ENCODE data around the gene SLC25A18.
A peak's percentile ranks its signal among the peaks of the same experiment; 100 is the strongest.
"Not testable (repeated sequence)": the region's sequence is repeated elsewhere in the genome, so short reads cannot be mapped to it uniquely, and the experiment has no call there.

Gene SLC25A18

GRCh38 chr22:17612057-17612456 is 48.8 kb downstream of the SLC25A18 start:
- no peak for DNase-seq

DNA sequence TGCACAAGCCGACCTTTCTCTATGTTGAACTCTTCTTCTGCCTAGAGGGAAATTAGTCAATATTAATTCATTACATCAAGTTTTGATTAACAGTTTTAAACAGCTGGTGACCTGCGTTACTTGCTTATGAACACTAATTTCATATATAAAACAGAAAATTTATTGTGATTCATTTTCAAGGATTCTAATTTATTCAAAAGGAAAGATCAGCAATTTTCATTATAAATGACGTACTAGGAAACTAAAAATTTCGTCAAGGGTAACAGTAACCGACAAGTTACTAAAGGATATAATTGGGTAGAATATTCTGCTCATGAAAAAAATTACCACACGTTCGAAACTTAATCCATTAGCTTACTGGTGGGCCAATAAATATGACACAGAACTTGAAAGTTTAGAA is 50.0 kb downstream of the SLC25A18 start:
- no peak for DNase-seq

- no peak for DNase-seq
Observed at GRCh38 chr22:17627961-17628405, 64.7 kb downstream of the SLC25A18 start.

GRCh38 chr22:17628406-17629172 is 65.3 kb downstream of the SLC25A18 start, which contains the start of gene ATP6V1E1:
TSS of gene ATP6V1E1 (minus strand) at chr22:17628749. CDS start at chr22:17628635, 114 bp downstream.
- DNase-seq = peak; percentile 70

- DNase-seq = no peak
Observed at GRCh38 chr22:17629173-17629489, 65.8 kb downstream of the SLC25A18 start.

DNA sequence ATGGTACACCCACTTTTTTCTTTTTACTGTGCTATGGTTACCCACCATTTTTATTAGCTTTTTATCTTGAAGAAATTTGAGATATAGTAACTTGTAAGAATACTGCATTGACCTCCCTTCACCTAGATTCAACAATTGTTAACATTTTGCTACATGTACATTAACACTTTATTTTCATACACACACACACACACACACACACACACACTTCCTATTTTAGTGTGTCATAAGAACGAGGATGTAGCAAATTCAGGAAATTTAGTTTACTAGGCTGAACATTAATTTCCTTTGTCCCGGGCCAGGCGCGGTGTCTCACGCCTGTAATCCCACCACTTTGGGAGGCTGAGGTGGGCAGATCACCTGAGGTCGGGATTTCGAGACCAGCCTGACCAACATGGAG is 66.3 kb downstream of the SLC25A18 start:
- DNase-seq = no peak

GRCh38 chr22:17631076-17631565 is 67.8 kb downstream of the SLC25A18 start:
- no peak for DNase-seq

- no peak for DNase-seq
Observed at GRCh38 chr22:17633217-17633997, 70.1 kb downstream of the SLC25A18 start.

- no peak for DNase-seq
Observed at GRCh38 chr22:17633998-17634323, 70.7 kb downstream of the SLC25A18 start.

GRCh38 chr22:17634696-17635095 is 71.4 kb downstream of the SLC25A18 start:
- no peak for DNase-seq

DNA sequence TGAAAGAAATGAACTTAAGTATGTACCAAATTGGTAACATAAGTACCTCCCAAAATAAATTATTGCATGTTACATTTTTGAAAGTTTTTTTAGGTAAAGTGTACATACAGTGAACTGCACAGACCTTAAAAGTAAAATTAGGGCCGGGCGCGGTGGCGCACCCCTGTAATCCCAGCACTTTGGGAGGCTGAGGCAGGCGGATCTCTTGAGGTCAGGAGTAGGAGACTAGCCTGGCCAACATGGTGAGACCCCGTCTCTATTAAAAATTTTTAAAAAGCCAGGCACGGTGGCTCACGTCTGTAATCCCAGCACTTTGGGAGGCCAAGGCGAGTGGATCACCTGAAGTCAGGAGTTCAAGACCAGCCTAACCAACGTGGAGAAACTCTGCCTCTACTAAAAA is 73.6 kb downstream of the SLC25A18 start:
- DNase-seq = not testable (repeated sequence)

DNA sequence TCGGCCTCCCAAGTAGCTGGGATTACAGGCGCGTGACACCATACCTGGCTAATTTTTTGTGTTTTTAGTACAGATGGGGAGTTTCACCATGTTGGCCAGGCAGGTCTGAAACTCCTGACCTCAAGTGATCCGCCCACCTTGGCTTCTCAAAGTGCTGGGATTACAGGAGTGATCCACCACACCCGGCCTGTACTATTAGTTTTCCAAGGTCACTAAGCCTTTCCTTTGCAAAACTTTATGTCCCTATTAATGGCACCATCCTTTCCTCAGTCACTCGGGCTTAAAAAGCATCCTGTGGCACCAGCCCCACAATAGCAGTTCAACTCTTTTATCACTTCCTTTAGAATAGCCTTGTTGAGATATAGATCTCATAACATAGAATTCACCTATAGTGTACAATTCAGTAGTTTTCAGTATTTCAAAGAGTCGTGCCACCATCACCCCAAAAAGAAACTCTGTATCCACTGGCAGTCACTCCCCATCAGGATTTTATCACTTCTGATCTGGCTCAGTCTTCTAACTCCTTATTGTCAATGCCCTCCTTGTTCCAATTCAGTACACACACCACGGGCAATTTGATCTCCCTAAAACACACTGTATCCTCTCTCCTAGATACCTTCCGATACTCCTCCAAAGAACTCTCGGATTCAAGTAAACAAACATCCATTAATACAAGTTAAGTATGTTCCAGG is 74.3 kb downstream of the SLC25A18 start:
- peak; percentile 48 for DNase-seq

DNA sequence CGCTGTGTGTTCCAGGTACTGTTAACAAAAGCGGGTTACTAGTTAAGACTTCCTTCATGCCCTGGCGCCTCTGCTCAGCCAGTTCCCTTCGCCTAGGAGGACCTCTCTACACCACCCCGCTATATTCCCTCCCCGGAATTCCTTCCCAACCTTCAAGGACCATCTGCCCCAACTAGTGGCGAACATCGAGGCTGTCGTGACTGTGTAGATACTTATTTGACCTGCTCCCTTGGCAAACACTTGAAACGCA is 74.8 kb downstream of the SLC25A18 start:
- peak; percentile 64 for DNase-seq

DNA sequence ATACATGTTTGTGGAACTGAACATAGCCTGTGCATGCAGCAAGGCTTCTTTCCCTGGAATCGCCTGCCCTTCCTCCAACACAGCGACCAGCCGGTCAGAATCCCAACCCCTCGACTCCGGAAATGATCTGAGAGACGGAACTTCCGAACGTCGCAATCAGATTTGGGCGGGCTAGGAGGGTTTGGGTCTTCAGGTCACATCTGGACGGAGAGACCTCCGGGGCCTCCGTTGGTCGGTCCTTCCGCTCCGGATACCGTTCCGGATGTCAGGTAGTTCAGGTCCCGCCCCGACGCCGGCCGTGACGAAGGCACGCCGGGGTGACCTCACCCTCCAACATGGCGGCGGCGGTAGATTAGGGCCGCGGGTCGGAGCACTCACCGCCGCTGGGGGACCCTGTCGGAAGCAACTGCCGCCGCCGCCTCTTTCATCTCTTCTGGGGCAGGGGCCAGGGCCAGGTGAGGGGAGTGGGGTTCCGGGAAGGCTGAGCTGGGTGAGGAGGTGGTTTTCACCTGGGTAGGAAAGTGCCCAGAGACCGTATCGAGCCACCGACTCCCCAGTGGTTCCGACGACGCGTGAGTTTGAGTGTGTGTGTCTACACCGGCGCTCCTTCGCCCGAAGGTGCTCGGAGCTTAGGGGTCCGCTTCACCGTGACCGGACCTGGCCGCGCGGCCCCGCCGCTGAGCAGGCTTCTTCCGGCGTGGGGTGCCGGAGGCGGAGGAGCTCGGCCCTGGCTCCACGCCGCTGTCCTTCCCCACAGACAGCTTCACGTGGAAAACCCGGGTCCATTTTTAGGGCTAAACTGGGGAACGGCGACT is 75.3 kb downstream of the SLC25A18 start, which contains the start of gene BCL2L13:
Gene BCL2L13 (plus strand): TSS at position 326 of the 815 bp plus-strand sequence. CDS start 16,955 bp downstream, outside the sequence.
- DNase-seq = peak; percentile 64

DNA sequence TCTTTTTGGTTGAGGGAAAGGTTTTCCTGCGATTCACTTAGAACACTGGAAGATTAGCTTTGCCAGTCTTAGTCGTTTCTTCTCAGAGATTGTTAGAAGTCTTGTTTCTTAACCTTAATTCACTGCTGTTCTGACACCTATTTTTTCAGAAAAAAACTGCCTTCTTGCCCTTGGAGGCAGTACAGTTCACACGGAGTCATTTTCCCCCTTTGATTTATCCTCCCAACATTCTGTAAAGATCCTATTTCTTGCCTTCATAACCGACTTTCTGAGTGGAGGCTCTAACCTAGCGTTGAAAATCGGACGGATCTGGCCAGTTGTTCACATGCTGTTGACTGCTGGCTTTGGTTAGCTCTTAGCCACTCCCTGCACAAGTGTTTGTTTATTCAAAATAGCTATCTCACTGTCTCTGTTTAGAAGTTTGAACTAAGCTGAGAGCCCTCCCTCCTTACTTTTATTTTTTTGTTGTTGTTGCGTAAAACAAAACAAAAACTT is 76.0 kb downstream of the SLC25A18 start:
- DNase-seq = peak; percentile 5

All from DMS79 treated with DMSO at 0.1 percent for 48 hours (cell line).